TTC549 (cell line): ENCODE data around the gene FZD4.
"Not testable (repeated sequence)": the region's sequence is repeated elsewhere in the genome, so short reads cannot be mapped to it uniquely, and the experiment has no call there.

Source experiments
- FAIRE-seq: peaks from 2 replicates; lab custom pipeline; 2012; peaks lifted over from hg19 to GRCh38; lab: Jason Lieb, UNC

Gene FZD4

GRCh38 chr11:86955361-86956120 lies at the start of gene FZD4:
Gene FZD4 (minus strand): TSS chr11:86955395. CDS start chr11:86955085, 310 bp downstream.
- FAIRE-seq, result no peak

GRCh38 chr11:87004281-87004680 lies 49.1 kb upstream of the FZD4 start:
- not testable (repeated sequence) for FAIRE-seq

GRCh38 chr11:87002918-87003317 lies 47.7 kb upstream of the FZD4 start:
- no peak for FAIRE-seq

GRCh38 chr11:86999859-87000753 lies 44.9 kb upstream of the FZD4 start:
- no peak for FAIRE-seq

- FAIRE-seq, result no peak
Observed at GRCh38 chr11:86999388-86999787, 44.2 kb upstream of the FZD4 start.

- FAIRE-seq, result no peak
Observed at GRCh38 chr11:86996953-86997570, 41.9 kb upstream of the FZD4 start.

- no peak for FAIRE-seq
Observed at GRCh38 chr11:86993031-86993430, 37.8 kb upstream of the FZD4 start.

GRCh38 chr11:86992340-86992739 lies 37.1 kb upstream of the FZD4 start:
- not testable (repeated sequence) for FAIRE-seq

GRCh38 chr11:86991341-86991740 lies 36.1 kb upstream of the FZD4 start:
- FAIRE-seq, result no peak

GRCh38 chr11:86990515-86990914 lies 35.3 kb upstream of the FZD4 start:
- FAIRE-seq, result no peak

- no peak for FAIRE-seq
Observed at GRCh38 chr11:86990031-86990430, 34.8 kb upstream of the FZD4 start.

- FAIRE-seq, result peak; percentile 65
Observed at GRCh38 chr11:86988351-86988881, 33.2 kb upstream of the FZD4 start.

- FAIRE-seq, result no peak
Observed at GRCh38 chr11:86987679-86988078, 32.5 kb upstream of the FZD4 start.

GRCh38 chr11:86984701-86985100 lies 29.5 kb upstream of the FZD4 start:
- no peak for FAIRE-seq

- no peak for FAIRE-seq
Observed at GRCh38 chr11:86983021-86983488, 27.9 kb upstream of the FZD4 start.

- no peak for FAIRE-seq
Observed at GRCh38 chr11:86981777-86982540, 26.8 kb upstream of the FZD4 start.

GRCh38 chr11:86980086-86980796 lies 25.0 kb upstream of the FZD4 start:
- FAIRE-seq, result no peak

- FAIRE-seq, result peak; percentile 75
Observed at GRCh38 chr11:86978756-86979608, 23.8 kb upstream of the FZD4 start.

- FAIRE-seq, result no peak
Observed at GRCh38 chr11:86978247-86978646, 23.1 kb upstream of the FZD4 start.

GRCh38 chr11:86977441-86978050 lies 22.4 kb upstream of the FZD4 start:
- FAIRE-seq, result no peak
